GM21447 (cell line): ENCODE results near the gene ANP32B.
"Not testable (repeated sequence)": the region's sequence is repeated elsewhere in the genome, so short reads cannot be mapped to it uniquely, and the experiment has no call there.

Source experiments
- ATAC-seq: cut with Tn5 transposase; IDR thresholded peaks from one replicate; pipeline ENCODE4 v1.9.1; 2021; ENCODE audit not compliant: unreplicated experiment

ANP32B gene

GRCh38 chr9:97962575-97962974 is 20.6 kb upstream of the ANP32B start:
- ATAC-seq: no peak

GRCh38 chr9:97963232-97963631 is 19.9 kb upstream of the ANP32B start:
- no peak for ATAC-seq

- no peak for ATAC-seq
These were observed 18.2 kb upstream of the ANP32B start for GRCh38 chr9:97964901-97965300.

GRCh38 chr9:97966493-97966892 is 16.6 kb upstream of the ANP32B start:
- ATAC-seq: no peak

- no peak for ATAC-seq
These were observed 14.1 kb upstream of the ANP32B start for GRCh38 chr9:97969014-97969413.

- no peak for ATAC-seq
These were observed 13.0 kb upstream of the ANP32B start for GRCh38 chr9:97970165-97970564.

- ATAC-seq: no peak
These were observed 10.4 kb upstream of the ANP32B start for GRCh38 chr9:97972753-97973152.

- ATAC-seq: no peak
These were observed 7.8 kb upstream of the ANP32B start for GRCh38 chr9:97975376-97975775.

- not testable (repeated sequence) for ATAC-seq
These were observed 6.5 kb upstream of the ANP32B start for GRCh38 chr9:97976633-97977032.

- no peak for ATAC-seq
These were observed 4.6 kb upstream of the ANP32B start for GRCh38 chr9:97978371-97979130.

- ATAC-seq: no peak
These were observed 3.2 kb upstream of the ANP32B start for GRCh38 chr9:97979788-97980478.

- ATAC-seq: no peak
These were observed 2.7 kb upstream of the ANP32B start for GRCh38 chr9:97980479-97980803.

- no peak for ATAC-seq
These were observed 2.0 kb upstream of the ANP32B start for GRCh38 chr9:97980918-97981845.

- no peak for ATAC-seq
These were observed 1.1 kb upstream of the ANP32B start for GRCh38 chr9:97981846-97982682.

GRCh38 chr9:97983589-97984187 is 547 bp downstream of the ANP32B start:
- no peak for ATAC-seq

GRCh38 chr9:97984188-97985057 is 1.3 kb downstream of the ANP32B start:
- ATAC-seq: peak; percentile 20

GRCh38 chr9:97985058-97985861 is 2.1 kb downstream of the ANP32B start:
- peak; percentile 10 for ATAC-seq

GRCh38 chr9:97987487-97987886 is 4.3 kb downstream of the ANP32B start:
- ATAC-seq: no peak

- ATAC-seq: no peak
These were observed 7.1 kb downstream of the ANP32B start for GRCh38 chr9:97990259-97990658.
